Loucy (cell line): Measurements from ENCODE around the gene ATP11B.

Experiments used
- H2AFZ ChIP-seq: fragments of 200-600 bp; sonication (generic); 2 replicates; pipeline ENCODE4 v1.6.0; 2016; ENCODE audit warnings: antibody characterized with exemption, mild to moderate bottlenecking, low read length, moderate library complexity
- H3F3A ChIP-seq: fragments of 200-600 bp; 2 replicates; pipeline ENCODE4 v1.6.0; 2016; ENCODE audit warnings: antibody characterized with exemption, low read depth, mild to moderate bottlenecking
- H3K27me3 ChIP-seq: fragments of 200-600 bp; sonication (generic); 2 replicates; pipeline ENCODE4 v1.6.1; 2014; ENCODE audit warnings: low read length, mild to moderate bottlenecking; ENCODE audit not compliant: insufficient read depth, poor library complexity, severe bottlenecking
- H3K36me3 ChIP-seq: fragments of 200-600 bp; sonication (generic); 2 replicates; pipeline ENCODE4 v1.6.1; 2016; ENCODE audit warnings: low read length; ENCODE audit not compliant: insufficient read depth
- H3K4me1 ChIP-seq: fragments of 200-600 bp; sonication (generic); 2 replicates; pipeline ENCODE4 v1.5.1; 2014; ENCODE audit warnings: low read length, mild to moderate bottlenecking; ENCODE audit not compliant: insufficient read depth, poor library complexity, severe bottlenecking
- H3K4me2 ChIP-seq: fragments of 200-600 bp; sonication (generic); 2 replicates; pipeline ENCODE4 v1.6.0; 2014; ENCODE audit warnings: antibody characterized with exemption, low read length, low read depth, mild to moderate bottlenecking; ENCODE audit not compliant: poor library complexity, severe bottlenecking
- H3K4me3 ChIP-seq: fragments of 200-600 bp; sonication (generic); 2 replicates; pipeline ENCODE4 v1.5.1; 2014; ENCODE audit warnings: low read length, mild to moderate bottlenecking, mixed read lengths; ENCODE audit not compliant: poor library complexity, severe bottlenecking
- H3K79me2 ChIP-seq: fragments of 200-600 bp; sonication (generic); 2 replicates; pipeline ENCODE4 v1.6.1; 2014; ENCODE audit warnings: low read length; ENCODE audit not compliant: insufficient read depth
- H3K9ac ChIP-seq: fragments of 200-600 bp; sonication (generic); 2 replicates; pipeline ENCODE4 v1.6.0; 2014; ENCODE audit warnings: mild to moderate bottlenecking, low read depth, low read length, moderate library complexity; ENCODE audit not compliant: poor library complexity, severe bottlenecking
- H3K9me2 ChIP-seq: fragments of 200-600 bp; sonication (generic); replicated peaks from 2 replicates; pipeline ENCODE4 v1.6.1; 2016; ENCODE audit warnings: low read depth, low read length, mixed read lengths
- H3K9me3 ChIP-seq: fragments of 200-600 bp; sonication (generic); 2 replicates; pipeline ENCODE4 v1.6.1; 2014; ENCODE audit warnings: mild to moderate bottlenecking, antibody characterized with exemption, low read length, low read depth; ENCODE audit not compliant: insufficient read depth
- H4K20me1 ChIP-seq: fragments of 200-600 bp; sonication (generic); 2 replicates; pipeline ENCODE4 v1.6.0; 2014; ENCODE audit warnings: antibody characterized with exemption, low read length, mild to moderate bottlenecking; ENCODE audit not compliant: insufficient read depth, poor library complexity, severe bottlenecking
- EZH2phosphoT487 ChIP-seq: fragments of 200-600 bp; IDR thresholded peaks from 2 replicates; pipeline ENCODE4 v1.6.1; 2018; ENCODE audit warnings: antibody characterized with exemption, mild to moderate bottlenecking, moderate library complexity, borderline replicate concordance
- TF ChIP-seq, protein P1 (sequence below): fragments of 200-600 bp; sonication (generic); conservative IDR thresholded peaks from 2 replicates; pipeline ENCODE4 v1.5.1; 2014; ENCODE audit warnings: mild to moderate bottlenecking, antibody characterized with exemption, low read length

Gene ATP11B

DNA sequence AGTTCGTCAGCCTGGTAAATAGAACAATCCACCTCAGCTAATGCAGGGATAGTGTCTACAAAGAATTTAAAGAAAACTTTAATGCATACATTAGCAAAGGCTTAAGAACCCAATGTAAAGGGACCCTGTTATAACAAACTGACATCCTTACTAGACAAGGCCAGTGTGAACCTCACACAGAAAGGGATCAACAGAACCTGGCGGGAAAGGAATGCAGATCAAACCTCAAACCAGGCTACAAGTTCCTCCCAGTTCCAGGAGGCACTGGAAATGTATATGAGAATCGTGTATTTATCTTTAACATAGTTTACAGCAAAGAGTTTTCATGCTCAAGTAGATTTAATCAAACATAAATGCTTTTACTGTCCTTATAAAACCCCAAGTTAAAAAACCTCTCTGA is 37.6 kb upstream of the ATP11B start:
- no peaks in the 10 kb centered on the region for H3F3A ChIP-seq
- no peaks in the 10 kb centered on the region for H3K79me2 ChIP-seq
- H3K36me3 ChIP-seq = no peaks in the 10 kb centered on the region
- H3K4me2 ChIP-seq = no peak overlapping the region
- no peak overlapping the region for H2AFZ ChIP-seq
- H3K9me3 ChIP-seq = no peaks in the 10 kb centered on the region
- TF ChIP-seq EZH2phosphoT487 = no peak
- TF ChIP-seq, protein P1, sequence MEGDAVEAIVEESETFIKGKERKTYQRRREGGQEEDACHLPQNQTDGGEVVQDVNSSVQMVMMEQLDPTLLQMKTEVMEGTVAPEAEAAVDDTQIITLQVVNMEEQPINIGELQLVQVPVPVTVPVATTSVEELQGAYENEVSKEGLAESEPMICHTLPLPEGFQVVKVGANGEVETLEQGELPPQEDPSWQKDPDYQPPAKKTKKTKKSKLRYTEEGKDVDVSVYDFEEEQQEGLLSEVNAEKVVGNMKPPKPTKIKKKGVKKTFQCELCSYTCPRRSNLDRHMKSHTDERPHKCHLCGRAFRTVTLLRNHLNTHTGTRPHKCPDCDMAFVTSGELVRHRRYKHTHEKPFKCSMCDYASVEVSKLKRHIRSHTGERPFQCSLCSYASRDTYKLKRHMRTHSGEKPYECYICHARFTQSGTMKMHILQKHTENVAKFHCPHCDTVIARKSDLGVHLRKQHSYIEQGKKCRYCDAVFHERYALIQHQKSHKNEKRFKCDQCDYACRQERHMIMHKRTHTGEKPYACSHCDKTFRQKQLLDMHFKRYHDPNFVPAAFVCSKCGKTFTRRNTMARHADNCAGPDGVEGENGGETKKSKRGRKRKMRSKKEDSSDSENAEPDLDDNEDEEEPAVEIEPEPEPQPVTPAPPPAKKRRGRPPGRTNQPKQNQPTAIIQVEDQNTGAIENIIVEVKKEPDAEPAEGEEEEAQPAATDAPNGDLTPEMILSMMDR = no peak
- no peak overlapping the region for H3K4me3 ChIP-seq
- H3K4me1 ChIP-seq = no peaks in the 10 kb centered on the region
- H3K27me3 ChIP-seq = peaks cover 21% of the 10 kb centered on the region
- no peaks in the 10 kb centered on the region for H4K20me1 ChIP-seq
- H3K9me2 ChIP-seq = no peaks in the 10 kb centered on the region
- H3K9ac ChIP-seq = no peak overlapping the region

DNA sequence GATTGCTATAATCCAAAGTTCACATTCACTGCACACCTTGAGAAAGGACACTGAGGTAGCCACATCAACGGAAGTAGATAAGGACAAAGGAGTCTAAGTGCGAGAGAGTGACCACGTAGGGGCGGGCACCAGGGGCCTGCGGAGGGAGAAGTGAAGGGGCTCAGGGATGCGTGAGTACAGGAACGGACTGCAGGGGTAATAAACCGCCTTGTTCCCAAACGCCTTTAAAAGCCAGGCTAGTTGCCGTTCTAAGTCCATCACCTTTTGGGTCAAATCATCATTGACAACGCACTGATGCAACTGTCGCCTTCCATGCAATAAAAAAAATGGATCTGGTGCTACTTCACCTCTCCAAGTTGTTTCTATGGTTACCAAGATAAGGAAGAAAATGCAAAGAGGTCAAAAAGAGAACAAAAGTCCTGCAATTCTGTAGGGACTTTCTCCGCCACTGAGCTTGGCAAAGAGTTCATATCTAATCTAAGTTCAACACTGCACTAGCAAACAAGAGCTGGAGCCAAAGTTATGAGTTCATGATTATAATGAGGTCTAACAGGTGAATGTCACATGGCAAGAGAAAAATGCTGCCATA is 32.6 kb upstream of the ATP11B start:
- H4K20me1 ChIP-seq = no peaks in the 10 kb centered on the region

DNA sequence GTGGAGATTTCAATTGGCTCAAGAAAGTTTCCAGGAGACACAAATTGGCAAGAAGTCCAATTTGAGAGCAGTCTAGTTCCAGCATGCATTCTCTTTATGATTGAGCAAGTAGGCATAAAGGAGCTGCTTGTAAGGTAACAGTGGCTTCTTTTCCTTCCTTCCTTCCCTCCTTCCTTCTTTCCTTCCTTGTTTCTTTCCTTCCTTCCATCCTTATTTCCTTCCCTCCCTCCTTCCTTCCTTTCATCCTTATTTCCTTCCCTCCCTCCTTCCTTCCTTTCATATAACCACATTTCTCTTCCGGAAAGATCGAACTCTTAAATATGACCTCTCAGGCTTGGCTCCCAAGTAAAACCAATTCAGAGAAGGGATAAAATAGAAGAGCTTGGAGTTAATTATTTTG is 29.4 kb upstream of the ATP11B start:
- Histone ChIP-seq H3K36me3 (no peaks in the 10 kb centered on the region), H4K20me1 (no peaks in the 10 kb centered on the region), H3K9ac (no peak overlapping the region), H3K4me1 (no peaks in the 10 kb centered on the region), H3K27me3 (no peaks in the 10 kb centered on the region), H3K9me3 (no peaks in the 10 kb centered on the region), H3K9me2 (no peaks in the 10 kb centered on the region), H3K4me2 (no peak overlapping the region), H3F3A (no peaks in the 10 kb centered on the region), H3K79me2 (no peaks in the 10 kb centered on the region), H2AFZ (no peak overlapping the region), H3K4me3 (no peak overlapping the region)
- TF ChIP-seq, protein P1 = no peak
- TF ChIP-seq EZH2phosphoT487 = no peak

More for the DNA sequence above, 32.6 kb upstream of the ATP11B start:
- Histone ChIP-seq H3K9ac (no peak overlapping the region), H3K4me2 (no peak overlapping the region), H3K4me1 (no peaks in the 10 kb centered on the region), H3K9me2 (no peaks in the 10 kb centered on the region), H3F3A (no peaks in the 10 kb centered on the region), H3K9me3 (no peaks in the 10 kb centered on the region), H3K27me3 (peaks cover 10% of the 10 kb centered on the region), H3K4me3 (no peak overlapping the region), H2AFZ (no peak overlapping the region), H3K36me3 (no peaks in the 10 kb centered on the region), H3K79me2 (no peaks in the 10 kb centered on the region)
- TF ChIP-seq, protein P1 = no peak
- TF ChIP-seq EZH2phosphoT487 = no peak
